Right ventricle myocardium superior (tissue), 1 donor: ENCODE results near the gene GJA9. TPM values are rescaled to one million over a fixed set of nuclear protein-coding genes. Genes with fewer than 3 reads are reported as not detected.
A peak's percentile ranks its signal among the peaks of the same experiment; 100 is the strongest.
"Not testable (repeated sequence)": the region's sequence is repeated elsewhere in the genome, so short reads cannot be mapped to it uniquely, and the experiment has no call there.

Source experiments
- ATAC-seq: fragments of 200-7000 bp; cut with Tn5 transposase; one replicate; pipeline ENCODE4 v1.9.1; 2020; ENCODE audit warnings: mild to moderate bottlenecking; ENCODE audit not compliant: poor library complexity
- DNase-seq: peaks from one replicate; pipeline ENCODE4 v3.0.0-alpha.2; 2020
- intact Hi-C: fragments of 100-400 bp; cut with DNase I; formaldehyde crosslinking; loops from one replicate; pipeline ENCODE4 v1.11.2; 2022
- total RNA-seq: library from RNA; stranded (reverse); fragmentation: NEBNext Ultra II Directional; extraction: Animal tissue kit (Norgen Biotek cat#: 25700); gene quantifications from one replicate; pipeline ENCODE4 v1.2.1, GENCODE V29; 2021
- donor health status: DM: no; HTN: yes; CAD: no; lungs with severe emphysema.

GJA9 gene
- total RNA-seq, 1 donor from 2014 or later: not detected

DNA sequence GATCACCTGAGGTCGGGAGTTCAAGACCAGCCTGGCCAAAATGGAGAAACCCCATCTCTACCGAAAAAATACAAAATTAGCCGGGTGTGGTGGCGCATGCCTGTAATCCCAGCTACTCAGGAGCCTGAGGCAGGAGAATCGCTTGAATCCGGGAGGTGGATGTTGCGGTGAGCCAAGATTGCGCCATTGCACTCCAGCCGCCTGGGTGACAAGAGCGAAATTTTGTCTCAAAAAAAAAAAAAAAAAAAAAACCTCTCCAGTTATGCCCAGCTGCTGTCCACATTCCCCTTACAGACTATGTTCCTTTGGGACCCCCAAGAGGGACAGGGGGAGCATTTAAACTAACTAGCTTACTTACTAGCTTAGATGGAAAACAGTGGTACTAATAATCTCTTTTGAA lies 45.1 kb downstream of the GJA9 start:
- ATAC-seq, DNase-seq: not testable (repeated sequence)
- intact Hi-C loops: loop anchor here (5.0 kb wide), 1 partner anchor 809 kb away; no protein-coding TSS in a partner anchor

DNA sequence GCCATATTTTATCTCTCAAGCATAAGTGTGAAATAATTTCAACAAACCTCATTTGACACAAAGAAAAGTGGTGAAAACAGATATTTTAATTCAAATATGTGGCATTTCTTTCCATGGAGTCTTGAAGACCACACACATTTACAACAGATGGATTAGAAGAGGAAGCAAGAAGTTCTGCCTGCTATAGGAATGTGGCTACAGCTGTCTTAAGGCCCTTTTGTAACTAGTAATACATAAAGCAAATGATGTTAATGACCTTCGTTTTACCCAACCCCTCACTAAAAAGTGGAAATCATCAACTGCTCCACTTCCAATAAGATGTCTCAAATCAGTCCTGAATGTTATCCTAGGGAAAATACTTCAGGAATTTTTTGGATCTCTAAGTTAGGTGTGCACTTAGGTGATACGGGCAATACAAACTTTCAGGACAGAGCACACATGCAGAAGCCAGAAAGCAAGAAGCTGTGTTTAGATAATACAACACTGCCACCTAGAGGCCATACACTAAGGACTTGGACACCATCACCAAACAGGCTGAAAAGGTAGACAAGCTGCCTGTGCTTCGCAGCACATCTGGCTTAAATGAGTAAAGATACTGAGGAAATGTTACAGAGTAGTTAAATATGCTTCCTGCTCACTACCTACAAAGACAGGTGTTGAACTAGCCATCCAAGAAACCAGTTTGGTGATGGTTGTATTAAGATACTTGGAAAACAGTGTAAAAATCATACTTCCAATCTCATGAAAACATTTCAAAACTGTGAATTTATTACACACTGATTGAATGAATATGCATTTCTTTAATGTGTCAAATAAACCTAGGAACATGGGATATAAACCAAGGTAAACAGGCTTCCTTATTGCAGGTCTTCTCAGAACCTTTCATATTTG lies 46.2 kb downstream of the GJA9 start:
- intact Hi-C loops: loop anchor here (5.0 kb wide), 1 partner anchor 808 kb away; no protein-coding TSS in a partner anchor
- ATAC-seq: peak; percentile 86
- no peak for DNase-seq

DNA sequence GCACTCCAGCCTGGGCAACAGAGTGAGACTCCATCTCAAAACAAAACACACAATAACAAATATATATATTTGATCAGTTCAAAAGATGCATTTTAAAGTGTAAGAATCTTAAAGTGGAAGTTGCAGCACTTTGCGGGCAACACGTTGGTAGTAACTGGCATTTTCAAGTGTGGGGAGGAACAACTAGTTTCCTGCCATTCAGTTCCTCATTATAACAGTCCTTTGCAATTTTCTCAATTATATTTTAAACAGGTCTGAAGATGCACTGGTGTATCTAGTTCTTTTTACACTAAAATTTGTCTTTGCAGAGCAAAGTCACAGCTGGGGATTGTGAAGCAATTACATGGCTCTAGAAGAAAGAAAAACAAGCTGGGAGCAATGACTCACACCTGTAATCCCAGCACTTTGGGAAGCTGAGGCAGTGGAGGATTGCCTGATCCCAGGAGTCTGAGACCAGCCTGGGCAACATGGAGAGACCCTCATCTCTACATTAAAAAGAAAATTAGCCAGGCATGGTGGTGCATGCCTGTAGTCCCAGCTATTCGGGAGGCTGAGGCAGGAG lies 47.1 kb downstream of the GJA9 start:
- ATAC-seq (no peak), DNase-seq (no peak)
- intact Hi-C loops: no loop called here

DNA sequence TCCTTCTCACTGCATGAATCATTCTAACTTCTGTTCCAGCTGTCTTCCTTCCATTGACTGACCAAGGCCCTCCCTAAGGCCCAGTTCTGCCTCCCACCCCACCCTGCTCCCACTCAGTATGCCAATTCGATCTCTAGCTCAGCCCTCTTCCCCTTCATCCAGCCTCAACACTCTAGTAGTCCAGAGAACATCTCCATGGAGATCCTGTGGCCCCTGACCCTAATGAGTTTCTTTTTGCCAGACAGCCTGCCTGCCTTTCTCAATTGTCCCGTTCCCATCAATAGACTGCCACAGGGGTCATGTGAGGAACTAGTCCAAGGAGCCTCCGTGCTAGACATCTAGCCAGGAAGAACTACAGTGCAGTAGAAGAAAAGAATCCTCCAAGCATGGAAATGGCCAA lies 48.2 kb downstream of the GJA9 start:
- ATAC-seq (no peak), DNase-seq (no peak)
- intact Hi-C loops: no loop called here

DNA sequence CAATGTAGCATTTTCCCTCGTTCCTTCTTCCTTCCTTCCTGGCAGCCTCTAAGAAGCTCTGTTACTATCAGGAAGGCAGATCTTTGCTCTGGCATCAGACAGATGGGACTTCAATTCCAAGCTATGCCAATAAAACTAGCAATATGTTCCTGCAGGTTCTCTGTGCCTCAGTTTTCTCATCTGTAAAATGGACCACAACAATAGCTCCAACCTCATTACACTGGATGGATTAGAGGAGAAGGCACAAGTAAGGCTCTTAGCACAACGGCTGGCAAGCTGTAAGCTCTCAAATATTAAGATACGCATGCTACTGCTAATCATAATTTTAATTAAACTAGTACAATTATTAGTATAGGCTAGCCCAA lies 49.0 kb downstream of the GJA9 start:
- intact Hi-C loops: no loop called here
- ATAC-seq (no peak), DNase-seq (no peak)

DNA sequence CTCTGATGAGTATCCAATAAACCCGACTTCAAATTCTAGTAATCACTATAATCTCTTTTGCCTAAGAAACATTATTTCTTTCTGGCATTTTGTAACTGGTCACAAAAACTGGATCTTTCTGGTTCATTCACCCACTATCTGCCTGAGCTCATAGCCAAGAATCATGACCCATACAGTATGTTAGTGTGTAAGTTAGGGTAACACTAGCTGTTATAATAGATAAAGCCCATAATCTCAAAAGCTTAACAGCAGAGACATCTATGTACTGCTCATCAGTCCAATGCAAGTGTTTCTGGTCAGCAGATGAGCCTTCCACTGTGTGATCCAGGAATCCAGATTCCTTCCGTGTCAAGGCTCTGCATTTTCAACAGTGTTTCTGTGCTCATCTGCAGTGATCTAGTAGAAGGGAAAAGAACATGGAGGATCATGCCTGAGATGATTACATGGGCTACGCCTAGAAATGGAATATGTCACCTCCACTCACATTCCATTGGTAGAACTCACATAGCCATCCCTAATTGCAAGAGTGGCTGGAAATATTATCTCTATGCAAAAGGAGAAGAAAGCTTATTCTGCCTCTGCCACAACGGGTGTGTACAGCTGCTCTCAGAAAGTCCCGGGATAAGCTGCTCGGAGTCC lies 49.5 kb downstream of the GJA9 start:
- DNase-seq (no peak), ATAC-seq (no peak)
- intact Hi-C loops: no loop called here

DNA sequence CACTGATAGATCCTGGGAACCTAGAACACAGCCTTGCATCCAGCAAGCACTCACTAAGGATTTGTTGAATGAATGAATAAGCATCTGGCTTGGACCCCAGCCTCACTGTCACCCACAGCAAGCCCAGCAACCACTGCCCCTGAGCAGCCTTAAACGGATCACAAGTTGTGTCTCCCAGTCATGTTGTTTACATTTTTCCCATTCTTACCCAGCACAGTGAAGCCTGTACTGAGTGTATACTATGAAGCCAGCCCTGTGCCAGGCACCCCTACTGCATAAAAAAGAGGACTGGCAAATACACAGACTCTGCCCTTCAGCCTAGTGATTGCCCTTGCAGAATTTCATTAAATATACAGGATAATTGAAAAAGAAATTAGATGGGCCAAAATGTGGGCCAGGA lies 52.0 kb downstream of the GJA9 start:
- DNase-seq: no peak
- ATAC-seq: no peak
- intact Hi-C loops: no loop called here

DNA sequence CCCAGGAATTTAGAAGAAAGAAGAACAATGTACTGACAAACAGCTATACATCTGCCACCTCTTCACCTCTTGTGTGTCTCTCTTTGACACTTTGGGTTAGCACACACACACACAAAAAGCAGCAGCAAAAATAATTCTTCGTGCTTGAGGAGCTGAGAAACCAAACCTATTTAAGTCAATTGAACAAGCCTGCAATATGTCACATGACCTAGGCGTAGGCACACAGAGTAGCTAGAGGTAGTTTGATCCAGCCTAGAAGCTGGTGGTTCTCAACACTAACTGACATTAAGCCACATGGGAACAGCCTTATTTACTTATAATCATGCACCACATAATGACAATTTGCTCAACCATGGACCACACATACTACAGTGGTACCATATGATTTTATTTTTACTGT lies 54.1 kb downstream of the GJA9 start:
- no peak for ATAC-seq
- intact Hi-C loops: no loop called here
- no peak for DNase-seq

DNA sequence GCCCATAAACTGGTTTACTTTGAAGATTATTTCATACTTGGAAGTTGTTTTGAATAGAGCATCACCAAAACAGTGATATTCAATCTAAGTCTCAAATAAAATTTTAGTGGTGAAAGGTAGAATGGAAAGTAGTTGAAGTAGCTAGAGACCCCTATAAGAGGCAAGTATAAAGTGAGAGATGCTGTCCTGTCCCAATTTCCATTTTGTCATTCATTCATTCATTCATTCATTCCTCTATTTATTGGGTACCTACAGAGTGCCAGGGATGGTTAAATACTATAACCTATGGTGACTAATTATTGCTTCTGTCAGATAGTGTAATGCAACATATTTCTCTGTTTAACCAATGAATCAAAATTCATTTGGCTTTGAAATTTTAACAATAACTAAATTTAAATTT lies 54.5 kb downstream of the GJA9 start:
- ATAC-seq (no peak), DNase-seq (no peak)
- intact Hi-C loops: no loop called here

DNA sequence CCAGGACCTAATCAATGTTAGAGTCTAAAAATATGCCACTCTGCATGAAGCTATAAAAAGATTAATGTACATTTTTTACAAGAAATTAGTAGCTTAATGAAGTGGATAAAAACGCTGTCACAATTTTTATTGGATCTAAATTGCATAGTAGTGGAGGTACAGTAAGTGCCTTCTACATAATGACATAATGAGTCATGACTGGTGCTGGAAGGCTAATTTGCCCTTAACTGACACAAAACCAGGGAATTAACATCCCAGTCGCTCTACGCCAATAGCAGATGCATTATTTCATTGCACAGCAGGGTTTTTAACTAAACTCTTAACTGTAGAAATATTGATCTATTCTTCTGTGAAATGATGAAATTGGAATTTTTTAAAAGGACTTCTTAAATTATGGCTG lies 55.1 kb downstream of the GJA9 start:
- intact Hi-C loops: no loop called here
- ATAC-seq: no peak
- no peak for DNase-seq

Other genes starting within 250 kb of the GJA9 start
- 22.0 TPM for gene RRAGC, start 21.8 kb downstream of the GJA9 start, total RNA-seq
- 14.1 TPM for gene MYCBP, start 8.2 kb downstream of the GJA9 start, total RNA-seq
- gene RHBDL2, start 60.2 kb upstream of the GJA9 start, total RNA-seq: not detected
- 56.8 TPM for gene AKIRIN1, start 109.7 kb upstream of the GJA9 start, total RNA-seq
- gene NDUFS5, start 144.8 kb upstream of the GJA9 start, total RNA-seq: 728 TPM